Measurements from ENCODE around the gene PADI6. TPM values are rescaled to one million over a fixed set of nuclear protein-coding genes. Genes with fewer than 3 reads are reported as not detected.

The PADI6 gene
- total RNA-seq, 1 experiment from 2014 or later: not detected

GRCh38 chr1:17372955-17373354, 959 bp downstream of the PADI6 start:
- TF ChIP-seq POLR2A (IDR thresholded peaks at IDR 0.05; ENCODE audit: borderline replicate concordance, extremely low read depth, insufficient read depth, insufficient read length) (no peak), SP1 (IDR thresholded peaks at IDR 0.05; ENCODE audit: low read depth) (no peak), POLR2AphosphoS5 (IDR thresholded peaks at IDR 0.05; ENCODE audit: low read depth, low read length) (no peak), ZNF274 (IDR thresholded peaks at IDR 0.05; ENCODE audit: low read depth, low read length) (no peak), FOSL1 (IDR thresholded peaks at IDR 0.05; ENCODE audit: low read depth) (no peak), ZFX (IDR thresholded peaks at IDR 0.05) (no peak), YY1 (IDR thresholded peaks at IDR 0.05; ENCODE audit: extremely low read depth, insufficient replicate concordance, low read depth, low read length) (no peak)
- Histone ChIP-seq H3K4me1 (ENCODE audit: control insufficient read depth in 1 of 2, insufficient read depth in 2 of 2, low read length in 2 of 2) (peaks cover 0 to 7% of the 10 kb centered on the region in 2 experiments; a peak in 1 of 4 replicates), H3K9me3 (ENCODE audit: control insufficient read depth in 1 of 2, insufficient read depth in 1 of 2, low read depth in 1 of 2, low read length in 2 of 2) (no peaks in the 10 kb centered on the region), H3K27me3 (ENCODE audit: insufficient read depth, low read length) (no peaks in the 10 kb centered on the region), H3K9me2 (ENCODE audit: insufficient read depth) (no peaks in the 10 kb centered on the region), H3K27ac (ENCODE audit: low read depth, low read length) (no peak overlapping the region), H3K9ac (ENCODE audit: low read length) (no peak overlapping the region), H3K79me2 (ENCODE audit: insufficient read depth, low read length) (no peaks in the 10 kb centered on the region), H3K4me3 (replicated peaks in 1 of 2; ENCODE audit: low read depth in 1 of 2, low read length in 2 of 2) (no peak overlapping the region), H3K4me2 (ENCODE audit: low read length) (no peak overlapping the region), H3K36me3 (ENCODE audit: control insufficient read depth in 1 of 2, insufficient read depth in 2 of 2, low read length in 2 of 2) (no peaks in the 10 kb centered on the region), H2AFZ (ENCODE audit: low read depth, low read length, poor library complexity, severe bottlenecking) (no peak overlapping the region), H4K20me1 (ENCODE audit: insufficient read depth) (no peaks in the 10 kb centered on the region)
- ChIA-PET RAD21 (ENCODE audit: low non-redundant PET in 1 of 2, low total read pairs in 2 of 2, uncharacterized antibody in 2 of 2, unreplicated experiment in 2 of 2) (no interaction called here), CTCF (no interaction called here), POLR2A (no interaction called here)
- BruUV-seq (replicated peaks): no TSS peak
- intact Hi-C loops (cut with micrococcal nuclease): loop anchor here (10.0 kb wide), 1 partner anchor 248 kb away; no protein-coding TSS in a partner anchor
- no peak for DNase-seq (ENCODE audit: low read depth, low spot score)
- ATAC-seq: no peak

GRCh38 chr1:17375651-17376050, 3.7 kb downstream of the PADI6 start:
- no peak for ATAC-seq
- POLR2A ChIA-PET: no interaction called here
- no peaks in the 10 kb centered on the region for H3K79me2 ChIP-seq (ENCODE audit: insufficient read depth, low read length)

More at GRCh38 chr1:17375651-17376050, 3.7 kb downstream of the PADI6 start:
- Histone ChIP-seq H2AFZ (ENCODE audit: low read depth, low read length, poor library complexity, severe bottlenecking) (no peak overlapping the region), H3K27ac (ENCODE audit: low read depth, low read length) (no peak overlapping the region), H3K4me2 (ENCODE audit: low read length) (no peak overlapping the region), H3K9me3 (ENCODE audit: control insufficient read depth in 1 of 2, insufficient read depth in 1 of 2, low read depth in 1 of 2, low read length in 2 of 2) (no peaks in the 10 kb centered on the region), H4K20me1 (ENCODE audit: insufficient read depth) (no peaks in the 10 kb centered on the region), H3K9ac (ENCODE audit: low read length) (no peak overlapping the region), H3K27me3 (ENCODE audit: insufficient read depth, low read length) (no peaks in the 10 kb centered on the region), H3K4me1 (ENCODE audit: control insufficient read depth in 1 of 2, insufficient read depth in 2 of 2, low read length in 2 of 2) (no peaks in the 10 kb centered on the region), H3K9me2 (ENCODE audit: insufficient read depth) (no peaks in the 10 kb centered on the region), H3K4me3 (replicated peaks in 1 of 2; ENCODE audit: low read depth in 1 of 2, low read length in 2 of 2) (no peak overlapping the region), H3K36me3 (ENCODE audit: control insufficient read depth in 1 of 2, insufficient read depth in 2 of 2, low read length in 2 of 2) (no peaks in the 10 kb centered on the region)
- RAD21 ChIA-PET (ENCODE audit: low non-redundant PET in 1 of 2, low total read pairs in 2 of 2, uncharacterized antibody in 2 of 2, unreplicated experiment in 2 of 2): no interaction called here
- intact Hi-C loops (cut with micrococcal nuclease): loop anchor here (10.0 kb wide), 1 partner anchor 251 kb away; no protein-coding TSS in a partner anchor
- CTCF ChIA-PET: no interaction called here
- TF ChIP-seq SP1 (IDR thresholded peaks at IDR 0.05; ENCODE audit: low read depth): no peak
- no TSS peak for BruUV-seq (replicated peaks)
- no peak for DNase-seq (ENCODE audit: low read depth, low spot score)

Measured in HCT116 (cell line).